Suppressor macrophage (primary cell): Measurements from ENCODE around the gene DISP2.
A peak's percentile ranks its signal among the peaks of the same experiment; 100 is the strongest.

Experiments used
- DNase-seq, 4 experiments: peaks; one replicate each; pipeline ENCODE4 v3.0.0-alpha.2; 2020 to 2022

DISP2 gene

DNA sequence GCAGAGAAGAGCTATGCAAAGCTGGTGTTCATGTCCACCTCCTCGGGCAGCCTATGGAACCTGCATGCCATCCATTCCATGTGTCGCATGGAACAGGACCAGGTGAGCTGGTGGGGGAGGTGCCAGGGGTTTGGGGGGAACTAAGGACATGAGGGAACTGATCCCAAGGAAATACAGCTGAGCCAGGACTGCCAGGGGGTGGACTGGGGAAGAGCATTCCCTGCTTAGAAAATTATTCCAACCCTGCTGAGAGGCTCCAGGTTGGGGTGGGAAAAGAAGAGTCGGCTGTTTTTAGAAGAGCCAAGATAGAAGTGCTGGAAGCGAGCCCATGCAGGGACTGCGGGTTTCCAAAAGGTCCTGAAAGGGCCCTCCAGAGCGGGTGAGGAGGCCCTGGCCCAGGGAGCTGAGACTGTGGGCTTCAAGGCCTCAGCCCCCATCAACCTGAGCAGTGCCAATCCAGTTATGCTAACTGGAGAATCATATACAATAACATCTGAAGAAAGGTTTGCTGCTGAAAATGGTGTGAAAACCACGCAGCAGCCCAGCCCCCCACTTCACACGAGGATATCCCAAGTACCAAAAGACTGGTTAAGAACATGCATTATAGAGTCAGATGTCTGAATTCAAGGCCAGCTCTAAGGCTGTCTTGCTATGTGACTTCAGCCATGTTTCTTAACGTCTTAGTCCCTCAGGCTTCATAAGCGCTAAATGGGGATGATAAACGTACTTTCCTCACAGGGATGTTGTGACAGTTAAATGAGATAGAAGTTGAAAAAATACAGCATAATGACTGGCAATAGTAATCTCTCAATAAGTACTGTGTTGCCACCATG, 7.8 kb downstream of the DISP2 start:
- DNase-seq = no peak

DNA sequence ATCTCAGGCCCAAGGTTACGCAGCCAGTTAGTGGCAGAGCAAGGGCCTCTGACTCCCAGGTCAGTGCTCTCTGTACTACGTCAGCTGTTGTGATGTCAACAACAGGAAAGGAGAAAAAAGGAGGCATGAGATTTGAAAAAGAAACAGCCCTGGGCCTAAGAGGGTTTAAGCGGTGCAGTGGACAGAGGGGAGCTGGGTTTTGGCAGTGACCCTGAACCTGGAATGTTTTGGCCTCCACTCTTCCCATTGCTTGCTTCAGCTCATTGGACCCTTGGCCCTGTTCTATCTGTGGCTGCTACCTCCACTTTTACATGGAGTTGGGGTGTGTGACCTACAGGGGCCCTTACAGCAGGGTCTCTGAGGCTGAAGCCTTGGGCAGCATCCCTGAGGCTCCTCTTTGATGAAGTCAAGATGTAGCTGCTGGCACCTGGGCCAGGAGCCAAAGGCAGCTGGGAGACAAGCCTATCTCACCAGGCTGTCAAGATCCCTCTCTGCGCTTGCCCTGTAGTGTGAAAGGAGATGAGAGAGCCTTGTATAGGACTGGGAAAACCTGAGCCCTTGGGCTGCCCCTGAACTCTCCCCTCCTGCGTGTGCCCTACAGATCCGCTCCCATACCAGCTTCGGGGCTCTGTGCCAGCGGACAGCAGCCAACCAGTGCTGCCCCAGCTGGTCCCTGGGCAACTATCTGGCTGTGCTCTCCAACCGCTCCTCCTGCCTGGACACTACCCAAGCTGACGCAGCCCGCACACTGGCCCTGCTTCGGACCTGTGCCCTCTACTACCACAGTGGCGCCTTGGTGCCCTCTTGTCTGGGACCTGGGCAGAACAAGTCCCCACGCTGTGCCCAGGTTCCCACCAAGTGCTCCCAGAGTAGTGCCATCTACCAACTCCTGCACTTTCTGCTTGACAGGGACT, 8.7 kb downstream of the DISP2 start:
- DNase-seq = no peak

DNA sequence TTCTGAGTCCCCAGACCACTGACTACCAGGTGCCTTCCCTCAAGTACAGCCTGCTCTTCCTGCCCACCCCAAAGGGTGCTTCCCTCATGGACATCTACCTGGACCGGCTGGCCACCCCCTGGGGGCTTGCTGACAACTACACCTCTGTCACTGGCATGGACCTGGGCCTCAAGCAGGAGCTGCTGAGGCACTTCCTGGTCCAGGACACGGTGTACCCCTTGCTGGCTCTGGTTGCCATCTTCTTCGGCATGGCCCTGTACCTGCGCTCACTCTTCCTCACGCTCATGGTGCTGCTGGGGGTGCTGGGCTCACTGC, 9.3 kb downstream of the DISP2 start:
- DNase-seq = no peak

DNA sequence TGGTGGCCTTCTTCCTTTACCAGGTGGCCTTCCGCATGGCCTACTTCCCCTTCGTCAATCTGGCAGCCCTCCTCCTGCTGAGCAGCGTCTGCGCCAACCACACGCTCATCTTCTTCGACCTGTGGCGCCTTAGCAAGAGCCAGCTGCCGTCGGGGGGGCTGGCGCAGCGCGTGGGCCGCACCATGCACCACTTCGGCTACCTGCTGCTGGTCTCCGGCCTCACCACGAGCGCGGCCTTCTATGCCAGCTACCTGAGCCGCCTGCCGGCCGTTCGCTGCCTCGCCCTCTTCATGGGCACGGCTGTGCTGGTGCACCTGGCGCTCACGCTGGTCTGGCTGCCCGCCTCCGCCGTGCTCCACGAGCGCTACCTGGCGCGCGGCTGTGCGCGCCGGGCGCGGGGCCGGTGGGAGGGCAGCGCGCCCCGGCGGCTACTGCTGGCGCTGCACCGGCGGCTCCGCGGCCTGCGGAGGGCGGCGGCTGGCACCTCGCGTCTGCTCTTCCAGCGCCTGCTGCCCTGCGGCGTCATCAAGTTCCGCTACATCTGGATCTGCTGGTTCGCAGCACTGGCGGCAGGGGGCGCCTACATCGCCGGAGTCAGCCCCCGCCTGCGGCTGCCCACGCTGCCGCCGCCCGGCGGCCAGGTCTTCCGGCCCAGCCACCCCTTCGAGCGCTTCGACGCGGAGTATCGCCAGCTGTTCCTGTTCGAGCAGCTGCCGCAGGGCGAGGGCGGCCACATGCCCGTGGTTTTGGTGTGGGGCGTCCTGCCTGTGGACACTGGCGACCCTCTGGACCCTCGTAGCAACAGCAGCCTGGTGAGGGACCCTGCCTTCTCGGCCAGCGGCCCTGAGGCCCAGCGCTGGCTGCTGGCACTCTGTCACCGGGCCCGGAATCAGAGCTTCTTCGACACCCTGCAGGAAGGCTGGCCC, 9.9 kb downstream of the DISP2 start:
- peak; percentile 93 to 97 (median 96) for DNase-seq

DNA sequence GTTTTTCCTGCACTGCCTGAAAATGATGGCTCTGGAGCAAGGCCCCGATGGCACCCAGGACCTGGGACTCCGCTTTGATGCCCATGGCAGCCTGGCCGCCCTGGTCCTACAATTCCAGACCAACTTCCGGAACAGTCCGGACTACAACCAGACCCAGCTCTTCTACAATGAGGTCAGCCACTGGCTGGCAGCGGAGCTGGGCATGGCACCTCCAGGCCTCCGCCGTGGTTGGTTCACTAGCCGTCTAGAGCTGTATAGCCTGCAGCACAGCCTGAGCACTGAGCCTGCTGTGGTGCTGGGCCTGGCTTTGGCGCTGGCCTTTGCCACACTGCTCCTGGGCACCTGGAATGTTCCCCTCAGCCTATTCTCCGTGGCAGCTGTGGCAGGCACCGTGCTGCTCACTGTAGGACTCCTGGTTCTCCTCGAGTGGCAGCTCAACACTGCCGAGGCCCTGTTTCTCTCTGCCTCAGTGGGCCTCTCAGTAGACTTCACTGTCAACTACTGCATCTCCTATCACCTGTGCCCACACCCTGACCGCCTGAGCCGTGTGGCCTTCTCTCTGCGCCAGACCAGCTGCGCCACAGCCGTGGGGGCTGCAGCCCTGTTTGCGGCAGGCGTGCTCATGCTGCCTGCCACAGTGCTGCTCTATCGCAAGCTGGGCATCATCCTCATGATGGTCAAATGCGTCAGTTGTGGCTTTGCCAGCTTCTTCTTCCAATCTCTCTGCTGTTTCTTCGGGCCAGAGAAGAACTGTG, 10.9 kb downstream of the DISP2 start:
- no peak for DNase-seq

DNA sequence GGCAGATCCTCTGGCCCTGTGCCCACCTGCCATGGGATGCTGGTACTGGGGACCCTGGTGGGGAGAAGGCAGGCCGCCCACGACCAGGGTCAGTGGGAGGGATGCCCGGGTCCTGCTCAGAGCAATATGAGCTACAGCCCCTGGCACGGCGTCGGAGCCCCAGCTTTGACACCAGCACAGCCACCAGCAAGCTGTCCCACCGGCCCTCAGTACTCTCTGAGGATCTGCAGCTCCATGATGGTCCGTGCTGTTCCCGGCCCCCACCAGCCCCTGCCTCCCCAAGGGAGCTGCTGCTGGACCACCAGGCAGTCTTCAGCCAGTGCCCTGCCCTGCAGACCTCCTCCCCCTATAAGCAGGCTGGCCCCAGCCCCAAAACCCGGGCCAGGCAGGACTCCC, 11.5 kb downstream of the DISP2 start:
- DNase-seq = no peak

DNA sequence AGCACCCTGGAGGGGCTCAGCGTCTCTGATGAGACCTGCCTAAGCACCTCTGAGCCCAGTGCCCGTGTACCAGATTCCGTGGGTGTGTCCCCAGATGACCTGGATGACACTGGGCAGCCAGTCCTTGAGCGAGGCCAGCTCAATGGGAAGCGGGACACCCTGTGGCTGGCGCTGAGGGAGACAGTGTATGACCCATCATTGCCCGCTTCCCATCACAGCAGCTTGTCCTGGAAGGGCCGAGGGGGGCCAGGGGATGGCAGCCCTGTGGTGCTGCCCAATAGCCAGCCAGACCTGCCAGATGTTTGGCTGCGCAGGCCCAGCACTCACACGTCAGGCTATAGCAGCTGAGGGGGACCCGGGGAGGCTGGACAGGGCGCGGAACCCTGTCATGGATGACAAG, 12.0 kb downstream of the DISP2 start:
- no peak for DNase-seq

GRCh38 chr15:40372981-40373380, 15.0 kb downstream of the DISP2 start:
- DNase-seq = peak; percentile 52 to 81 (median 65)

DNA sequence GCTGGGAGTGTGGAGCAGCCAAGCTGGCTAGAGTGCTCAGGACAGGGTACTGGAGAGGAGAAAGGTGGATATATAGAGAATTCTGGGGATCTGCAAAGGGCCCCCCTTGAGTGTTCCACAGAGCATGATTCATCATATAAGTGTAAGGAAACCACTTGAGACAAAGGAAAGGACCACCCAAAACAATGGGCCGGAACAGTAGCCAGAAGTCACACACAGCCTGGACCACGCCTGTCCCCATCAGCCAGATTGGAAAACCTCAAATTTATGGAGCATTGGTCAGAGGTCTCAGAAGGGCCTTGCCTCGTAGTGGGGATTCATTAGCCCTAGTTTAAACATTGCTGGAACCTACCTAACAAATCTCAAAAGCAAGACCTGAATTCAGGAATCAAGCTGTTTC, 19.6 kb downstream of the DISP2 start:
- no peak for DNase-seq

GRCh38 chr15:40379374-40379773, 21.4 kb downstream of the DISP2 start:
- DNase-seq = no peak

DNA sequence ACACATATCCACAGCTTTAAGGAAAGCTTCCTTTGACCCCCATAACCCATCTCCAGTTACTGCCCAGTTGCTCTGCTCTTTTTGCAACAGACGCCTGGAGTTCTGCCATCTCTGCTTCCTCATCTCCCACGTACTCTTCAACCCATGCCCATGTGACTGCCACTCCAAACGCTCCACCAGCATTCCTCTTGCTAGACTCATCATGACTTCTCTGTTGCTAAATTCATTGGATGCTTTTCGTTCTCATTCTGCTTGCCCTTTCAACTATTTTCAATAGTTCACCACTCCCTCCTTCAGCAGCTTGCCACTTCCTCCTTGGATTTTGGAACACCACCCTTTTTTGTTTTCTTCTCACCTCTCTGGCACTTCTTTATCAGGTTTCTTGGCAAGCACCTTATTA, 21.8 kb downstream of the DISP2 start:
- DNase-seq = peak; percentile 85 to 95 (median 92)

- no peak for DNase-seq
These were observed 22.6 kb downstream of the DISP2 start for GRCh38 chr15:40380636-40381035.

- DNase-seq = no peak
These were observed 24.0 kb downstream of the DISP2 start for GRCh38 chr15:40381818-40382529.

DNA sequence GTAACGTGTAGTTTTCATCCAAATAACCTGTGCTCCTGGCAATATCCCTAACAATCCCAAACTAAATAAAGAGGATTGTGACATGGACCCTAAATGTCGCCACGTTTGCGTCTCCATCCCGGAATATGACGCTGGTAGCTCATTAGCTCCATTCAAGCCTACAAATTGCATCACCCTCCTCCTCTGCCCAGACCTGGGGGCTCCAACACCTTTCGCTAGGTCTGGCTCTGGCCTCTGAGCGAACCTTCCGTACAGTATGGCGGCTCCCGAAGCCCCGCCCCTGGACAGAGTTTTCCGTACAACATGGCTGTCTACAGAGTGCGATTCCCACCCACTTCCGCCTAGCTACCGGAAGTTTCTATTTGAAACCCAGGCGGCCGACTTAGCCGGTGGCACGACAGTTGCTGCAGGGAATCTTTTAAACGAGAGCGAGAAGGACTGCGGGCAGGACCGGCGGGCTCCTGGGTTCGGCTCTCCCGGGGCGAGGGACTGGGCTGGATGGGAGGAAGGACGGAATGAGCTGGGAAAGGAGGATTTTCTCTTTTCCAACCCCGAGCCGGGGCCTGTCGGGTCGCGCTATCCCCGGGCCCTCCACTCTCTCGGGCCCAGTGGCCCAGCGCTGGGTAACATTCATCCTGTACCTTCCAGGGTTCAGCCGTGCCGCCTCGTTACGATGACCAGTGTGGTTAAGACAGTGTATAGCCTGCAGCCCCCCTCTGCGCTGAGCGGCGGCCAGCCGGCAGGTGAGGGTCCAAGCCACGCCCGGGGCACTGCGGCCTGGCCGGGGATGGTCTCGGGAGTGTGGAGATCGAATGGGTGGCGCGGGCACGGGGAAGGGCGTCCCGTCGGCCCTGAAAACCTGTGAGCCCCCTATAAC, 24.8 kb downstream of the DISP2 start, which contains the start of gene KNSTRN:
Gene KNSTRN, plus strand, starts transcription at position 142 of the 877 bp plus-strand sequence. Its CDS starts 115 bp downstream, at position 257.
- DNase-seq = peak; percentile 95 to 96 (median 96)

- no peak for DNase-seq
These were observed 28.5 kb downstream of the DISP2 start for GRCh38 chr15:40386480-40386879.

DNA sequence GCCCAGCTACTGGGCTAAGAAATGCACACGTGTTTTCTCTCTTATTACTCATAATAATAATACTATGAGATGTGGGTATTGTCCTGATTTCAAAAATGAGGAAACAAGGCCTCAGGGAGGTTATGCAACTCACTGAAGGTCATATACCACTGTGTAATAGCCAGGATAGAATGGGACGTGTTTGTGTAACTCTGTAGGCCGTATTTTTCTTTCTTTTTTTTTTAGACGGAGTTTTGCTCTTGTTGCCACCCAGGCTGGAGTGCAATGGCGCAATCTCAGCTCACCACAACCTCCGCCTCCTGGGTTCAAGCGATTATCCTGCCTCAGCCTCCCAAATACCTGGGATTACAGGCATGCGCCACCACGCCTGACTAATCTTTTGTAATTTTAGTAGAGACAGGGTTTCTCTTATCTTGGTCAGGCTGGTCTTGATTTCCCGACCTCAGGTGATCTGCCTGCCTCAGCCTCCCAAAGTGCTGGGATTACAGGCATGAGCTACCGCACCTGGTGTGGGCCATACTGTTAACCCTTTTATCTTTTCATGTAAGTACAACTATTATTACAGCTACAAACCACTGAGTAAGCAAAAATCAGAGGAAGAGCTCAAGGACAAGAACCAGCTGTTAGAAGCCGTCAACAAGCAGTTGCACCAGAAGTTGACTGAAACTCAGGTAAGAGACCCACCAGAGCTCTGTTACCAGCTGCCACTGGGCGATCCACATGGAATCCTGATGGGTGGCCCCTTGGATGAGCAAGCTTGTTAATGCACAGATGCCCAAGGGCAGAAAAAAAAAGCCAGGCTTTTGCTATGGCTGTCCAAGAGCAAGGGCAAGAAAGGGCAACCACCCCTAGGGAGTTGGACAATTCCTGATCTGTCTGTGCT, 31.2 kb downstream of the DISP2 start:
- peak; percentile 77 to 95 (median 86) for DNase-seq

DNA sequence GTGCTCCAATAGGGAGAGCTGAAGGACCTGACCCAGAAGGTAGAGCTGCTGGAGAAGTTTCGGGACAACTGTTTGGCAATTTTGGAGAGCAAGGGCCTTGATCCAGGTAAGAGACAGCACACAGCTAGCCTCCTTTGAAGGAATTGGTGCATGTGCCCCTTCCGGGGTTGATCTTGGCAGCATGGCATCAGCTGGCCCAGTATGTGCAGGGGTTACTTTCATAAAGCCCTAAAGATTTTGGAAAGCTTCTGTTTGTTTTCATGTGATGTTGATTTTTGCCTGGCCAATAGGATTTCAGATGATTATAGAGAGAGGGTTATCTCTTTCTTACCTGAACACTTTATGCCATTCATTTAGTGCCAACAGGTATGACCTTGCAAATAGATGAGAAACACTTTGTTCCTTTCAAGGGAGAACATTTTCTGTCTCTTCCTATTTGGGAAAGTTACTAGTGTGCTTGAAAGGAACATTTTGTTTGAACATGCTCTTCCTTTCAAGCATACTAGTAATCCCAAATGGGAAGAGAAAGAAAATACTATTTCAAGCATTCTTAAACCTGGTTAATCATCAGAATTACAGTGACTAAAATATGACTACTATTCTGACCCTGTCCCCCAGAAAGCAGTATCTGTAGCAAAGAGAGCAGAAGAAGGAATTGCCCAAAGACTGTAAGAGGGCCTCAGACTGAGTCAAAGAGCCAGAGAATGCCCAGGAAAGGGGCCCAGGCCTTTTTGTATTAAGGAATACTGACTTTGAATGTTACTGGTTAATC, 32.0 kb downstream of the DISP2 start:
- DNase-seq = no peak
